Testis (tissue), 3 donors: Measurements from ENCODE around the gene SVBP. TPM values are rescaled to one million over a fixed set of nuclear protein-coding genes. Genes with fewer than 3 reads are reported as not detected.

Experiments used
- DNase-seq: peaks from one replicate; pipeline ENCODE4 v3.0.0-alpha.2; 2019
- H3K27ac ChIP-seq, 2 donors: fragments of 200-600 bp; sonication (generic); one replicate each; pipeline ENCODE4 v1.5.1; 2019
- H3K27me3 ChIP-seq: fragments of 200-600 bp; sonication (generic); one replicate; pipeline ENCODE4 v1.5.1; 2019
- H3K36me3 ChIP-seq: fragments of 200-600 bp; sonication (generic); one replicate; pipeline ENCODE4 v1.5.1; 2017; ENCODE audit warnings: low read depth; ENCODE audit errors: missing control alignments
- H3K4me1 ChIP-seq: fragments of 200-600 bp; sonication (generic); one replicate; pipeline ENCODE4 v1.5.1; 2019
- H3K4me3 ChIP-seq, 2 donors: fragments of 200-600 bp; sonication (generic); one replicate each; pipeline ENCODE4 v1.5.1; 2017 to 2019
- H3K9me3 ChIP-seq: fragments of 200-600 bp; sonication (generic); one replicate; pipeline ENCODE4 v1.5.1; 2017
- POLR2A ChIP-seq: fragments of 450-650 bp; IDR thresholded peaks from one replicate; pipeline ENCODE4 v1.6.1; 2017; ENCODE audit warnings: antibody characterized with exemption, mild to moderate bottlenecking, moderate library complexity
- WGBS, 2 donors: methylation state at CpG; one replicate each; pipeline ENCODE4 v1.1.5; 2018; 5-methylcytosine and 5-hydroxymethylcytosine counted together
- intact Hi-C: fragments of 100-400 bp; cut with DNase I; formaldehyde crosslinking; loops from one replicate; pipeline ENCODE4 v1.15.1; 2023; ENCODE audit warnings: low total_unique reads
- polyA plus RNA-seq: library from polyadenylated mRNA; stranded (reverse); fragments of 350-450 nt; fragmentation: Illumina TruSeq; extraction: RNeasy Lipid Tissue Mini Kit (QIAGEN cat#74804); gene quantifications from one replicate; pipeline ENCODE4 v1.2.3, GENCODE V29; 2014; ENCODE audit warnings: low read depth, low replicate concordance; ENCODE audit not compliant: insufficient read depth
- total RNA-seq, 2 donors: library from RNA; depleted of rRNA; stranded (reverse); fragments of >200 nt; gene quantifications; one replicate each; pipeline ENCODE4 v1.2.3, GENCODE V29; 2016
- TF ChIP-seq, protein P1 (sequence below), 3 experiments: fragments of 450-650 bp in 2 of 3; fragments of 200-600 bp in 1 of 3; sonication (generic) in 1 of 3; IDR thresholded peaks; one replicate each; pipeline ENCODE4 v1.5.1; 2016 to 2019; ENCODE audit warnings: antibody characterized with exemption in 3 of 3, mild to moderate bottlenecking in 2 of 3, moderate library complexity in 1 of 3

Gene SVBP
- total and polyA plus RNA-seq, 3 donors from 2014 or later: 36.2 to 86.0 (median 47.9) TPM

DNA sequence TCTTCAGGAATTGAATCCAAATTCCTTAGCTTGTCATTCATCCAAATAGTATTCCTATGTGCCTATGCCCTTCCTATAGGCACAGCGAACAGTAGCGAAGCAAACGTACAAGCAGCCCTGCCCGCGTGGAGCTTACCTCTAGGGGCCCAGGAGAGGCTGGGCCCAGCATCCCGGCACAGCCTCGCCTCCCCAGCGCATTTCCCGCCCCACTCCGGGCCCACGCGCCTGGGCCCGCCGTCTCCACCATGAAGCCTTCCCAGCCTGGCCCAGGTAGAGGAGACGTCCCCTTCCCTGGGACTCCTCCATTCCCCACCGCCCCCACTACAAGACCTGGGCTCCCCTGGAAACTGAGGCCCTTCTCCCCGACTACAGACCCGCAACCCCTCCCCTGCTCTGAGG is 32.7 kb downstream of the SVBP start:
- no peaks in the 10 kb centered on the region for H3K27me3 ChIP-seq
- DNase-seq: no peak
- H3K4me3 ChIP-seq: peak overlapping the region; percentile 44 to 54
- intact Hi-C loops: no loop called here
- WGBS, 2 donors: 58 to 74% methylated on average over 18 of the region's 18 CpGs
- no peaks in the 10 kb centered on the region for H3K9me3 ChIP-seq
- no peak overlapping the region for H3K27ac ChIP-seq
- H3K4me1 ChIP-seq: peaks cover 8% of the 10 kb centered on the region
- H3K36me3 ChIP-seq: no peaks in the 10 kb centered on the region
- TF ChIP-seq POLR2A: no peak
- TF ChIP-seq, protein P1, sequence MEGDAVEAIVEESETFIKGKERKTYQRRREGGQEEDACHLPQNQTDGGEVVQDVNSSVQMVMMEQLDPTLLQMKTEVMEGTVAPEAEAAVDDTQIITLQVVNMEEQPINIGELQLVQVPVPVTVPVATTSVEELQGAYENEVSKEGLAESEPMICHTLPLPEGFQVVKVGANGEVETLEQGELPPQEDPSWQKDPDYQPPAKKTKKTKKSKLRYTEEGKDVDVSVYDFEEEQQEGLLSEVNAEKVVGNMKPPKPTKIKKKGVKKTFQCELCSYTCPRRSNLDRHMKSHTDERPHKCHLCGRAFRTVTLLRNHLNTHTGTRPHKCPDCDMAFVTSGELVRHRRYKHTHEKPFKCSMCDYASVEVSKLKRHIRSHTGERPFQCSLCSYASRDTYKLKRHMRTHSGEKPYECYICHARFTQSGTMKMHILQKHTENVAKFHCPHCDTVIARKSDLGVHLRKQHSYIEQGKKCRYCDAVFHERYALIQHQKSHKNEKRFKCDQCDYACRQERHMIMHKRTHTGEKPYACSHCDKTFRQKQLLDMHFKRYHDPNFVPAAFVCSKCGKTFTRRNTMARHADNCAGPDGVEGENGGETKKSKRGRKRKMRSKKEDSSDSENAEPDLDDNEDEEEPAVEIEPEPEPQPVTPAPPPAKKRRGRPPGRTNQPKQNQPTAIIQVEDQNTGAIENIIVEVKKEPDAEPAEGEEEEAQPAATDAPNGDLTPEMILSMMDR (IDR thresholded peaks at IDR 0.05): no peak

DNA sequence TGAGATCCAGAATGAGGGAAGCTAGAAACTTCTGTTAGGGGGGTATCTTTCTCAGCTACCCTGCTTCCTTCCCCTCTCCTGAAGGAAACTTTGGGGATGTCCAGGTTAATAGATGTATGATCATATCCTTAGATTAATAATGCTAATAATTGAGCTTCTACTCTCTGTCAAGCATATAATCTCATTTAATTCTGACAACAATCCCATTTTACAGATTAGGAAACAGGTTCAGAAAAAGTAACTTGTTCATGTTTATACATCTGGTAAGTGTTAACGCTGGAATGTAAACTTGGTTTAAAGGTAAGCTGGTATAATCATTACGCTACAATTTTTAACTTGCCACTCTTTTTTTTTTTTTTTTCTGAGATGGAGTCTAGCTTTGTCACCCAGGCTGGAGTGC is 34.1 kb downstream of the SVBP start:
- no peak overlapping the region for H3K4me3 ChIP-seq
- TF ChIP-seq, protein P1 (IDR thresholded peaks at IDR 0.05): no peak
- DNase-seq: no peak
- H3K4me1 ChIP-seq: peaks cover 8% of the 10 kb centered on the region
- 92 to 95% methylated on average over 2 of the region's 2 CpGs for WGBS, 2 donors
- no peaks in the 10 kb centered on the region for H3K36me3 ChIP-seq
- no peaks in the 10 kb centered on the region for H3K9me3 ChIP-seq
- no peaks in the 10 kb centered on the region for H3K27me3 ChIP-seq
- no peak overlapping the region for H3K27ac ChIP-seq
- intact Hi-C loops: no loop called here

DNA sequence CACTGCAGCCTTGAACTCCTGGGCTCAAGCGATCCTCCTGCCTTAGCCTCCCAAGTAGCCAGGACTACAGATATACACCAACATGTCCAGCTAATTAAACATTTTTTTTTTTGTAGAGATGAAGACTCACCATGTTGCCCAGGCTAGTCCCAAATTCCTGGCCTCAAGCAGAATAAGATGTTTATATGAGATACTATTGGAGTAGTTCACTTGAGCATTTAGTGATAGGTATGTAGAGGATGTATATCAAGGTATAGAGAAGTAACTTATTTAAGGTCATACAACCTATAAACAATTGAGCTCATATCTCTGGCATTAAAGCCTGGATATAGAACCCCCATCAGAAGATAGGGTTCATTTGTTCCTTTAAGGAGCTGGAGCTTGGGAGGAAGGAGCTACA is 37.0 kb downstream of the SVBP start:
- no peak for TF ChIP-seq POLR2A
- TF ChIP-seq, protein P1 (IDR thresholded peaks at IDR 0.05): no peak
- Histone ChIP-seq H3K27me3 (no peaks in the 10 kb centered on the region), H3K9me3 (no peaks in the 10 kb centered on the region), H3K4me1 (peaks cover 4% of the 10 kb centered on the region), H3K27ac (no peak overlapping the region), H3K4me3 (no peak overlapping the region), H3K36me3 (no peaks in the 10 kb centered on the region)
- no peak for DNase-seq
- WGBS, 2 donors: 85 to 91% methylated on average over 1 of the region's 1 CpG
- intact Hi-C loops: no loop called here

DNA sequence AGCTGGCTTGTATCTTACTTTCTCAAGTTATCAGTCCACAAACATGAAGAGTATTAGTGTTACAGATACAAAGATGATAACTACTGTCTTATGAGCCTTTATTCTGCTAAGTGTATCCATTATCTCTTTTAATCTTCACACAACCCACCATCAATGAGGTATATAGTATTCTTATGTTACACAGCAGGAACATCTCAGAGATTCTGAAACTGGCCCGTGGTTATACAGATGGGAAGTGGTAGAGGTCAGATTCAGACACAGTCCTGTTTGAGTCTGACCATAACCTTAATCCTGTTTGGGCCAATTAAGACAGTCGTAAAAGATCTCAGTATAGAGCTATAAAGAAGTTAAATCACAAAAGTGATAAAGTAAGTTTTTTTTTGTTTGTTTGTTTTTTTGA is 37.5 kb downstream of the SVBP start:
- H3K36me3 ChIP-seq: no peaks in the 10 kb centered on the region
- H3K9me3 ChIP-seq: no peaks in the 10 kb centered on the region
- H3K4me3 ChIP-seq: no peak overlapping the region
- intact Hi-C loops: no loop called here
- no peak overlapping the region for H3K27ac ChIP-seq
- no peak for TF ChIP-seq POLR2A
- TF ChIP-seq, protein P1 (IDR thresholded peaks at IDR 0.05): no peak
- H3K27me3 ChIP-seq: no peaks in the 10 kb centered on the region
- no peaks in the 10 kb centered on the region for H3K4me1 ChIP-seq
- no peak for DNase-seq
- 86 to 89% methylated on average over 2 of the region's 2 CpGs for WGBS, 2 donors

DNA sequence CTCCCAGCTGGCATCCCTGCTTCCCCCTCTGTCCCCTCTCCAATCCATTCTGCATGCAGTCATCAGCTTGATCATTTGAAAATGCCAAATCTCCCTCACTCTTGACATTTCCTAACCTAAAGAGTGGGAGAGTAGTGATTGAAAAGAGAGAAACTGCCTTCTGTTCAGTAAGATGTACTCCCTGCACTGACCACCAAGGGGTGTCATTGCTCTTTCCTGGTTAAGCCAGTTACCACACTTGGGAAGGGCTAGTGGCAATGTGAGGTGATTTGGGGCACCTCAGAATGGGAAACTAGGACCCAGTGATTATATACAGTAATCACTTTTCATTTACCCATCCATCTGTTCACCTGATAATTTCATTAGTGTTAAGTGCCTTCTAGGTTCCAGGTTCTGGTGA is 39.3 kb downstream of the SVBP start:
- DNase-seq: peak; percentile 47
- Histone ChIP-seq H3K27me3 (no peaks in the 10 kb centered on the region), H3K4me1 (no peaks in the 10 kb centered on the region), H3K4me3 (no peak overlapping the region), H3K27ac (no peak overlapping the region), H3K9me3 (no peaks in the 10 kb centered on the region), H3K36me3 (no peaks in the 10 kb centered on the region)
- TF ChIP-seq, protein P1 (IDR thresholded peaks at IDR 0.05): peak in 2 of 3 experiments; percentile 47 to 50
- no peak for TF ChIP-seq POLR2A
- intact Hi-C loops: no loop called here
